Esophagus (tissue), 2 donors: Measurements from ENCODE around the gene TACR2. TPM values are rescaled to one million over a fixed set of nuclear protein-coding genes. Genes with fewer than 3 reads are reported as not detected.

Experiments used
- H3K27ac ChIP-seq, 2 donors: one replicate each; pipeline ENCODE4 v1.5.1; 2013; ENCODE audit warnings: low read depth in 2 of 2, mild to moderate bottlenecking in 2 of 2, inconsistent platforms in 1 of 2, low read length in 1 of 2, moderate library complexity in 1 of 2
- H3K27me3 ChIP-seq, 2 donors: one replicate each; pipeline ENCODE4 v1.6.1; 2013; ENCODE audit warnings: low read length in 2 of 2, control low read depth in 1 of 2, mild to moderate bottlenecking in 1 of 2; ENCODE audit not compliant: insufficient read depth in 2 of 2, control insufficient read depth in 1 of 2
- H3K36me3 ChIP-seq, 2 donors: one replicate each; pipeline ENCODE4 v1.6.1; 2013; ENCODE audit warnings: low read length in 1 of 2; ENCODE audit not compliant: control insufficient read depth in 2 of 2, insufficient read depth in 2 of 2
- H3K4me1 ChIP-seq, 2 donors: one replicate each; pipeline ENCODE4 v1.6.1; 2013; ENCODE audit warnings: low read length in 1 of 2; ENCODE audit not compliant: control insufficient read depth in 2 of 2, insufficient read depth in 2 of 2
- H3K4me3 ChIP-seq, 2 donors: one replicate each; pipeline ENCODE4 v1.5.1; 2013; ENCODE audit warnings: low read length in 2 of 2, mild to moderate bottlenecking in 2 of 2, low read depth in 1 of 2, moderate library complexity in 1 of 2
- H3K9me3 ChIP-seq, 2 donors: one replicate each; pipeline ENCODE4 v1.6.1; 2013; ENCODE audit warnings: mild to moderate bottlenecking in 2 of 2, low read depth in 1 of 2, low read length in 1 of 2, moderate library complexity in 1 of 2; ENCODE audit not compliant: control insufficient read depth in 2 of 2, insufficient read depth in 1 of 2
- WGBS, 2 donors: extraction: QIAGEN DNeasy Blood & Tissue Kit; methylation state at CpG; one replicate each; pipeline ENCODE4 v1.1.7; 2013; 5-methylcytosine and 5-hydroxymethylcytosine counted together
- polyA plus RNA-seq, 2 donors: library from polyadenylated mRNA; stranded (reverse); fragments of 200-250 nt; gene quantifications; one replicate each; pipeline ENCODE4 v1.2.3, GENCODE V29; 2013
- donor health status: healthy with polysubstance abuse.
- donor health status: Bipolar disorder and iron deficiency.

Gene TACR2
- polyA plus RNA-seq, 2 donors = 5.8 to 9.6 TPM

DNA sequence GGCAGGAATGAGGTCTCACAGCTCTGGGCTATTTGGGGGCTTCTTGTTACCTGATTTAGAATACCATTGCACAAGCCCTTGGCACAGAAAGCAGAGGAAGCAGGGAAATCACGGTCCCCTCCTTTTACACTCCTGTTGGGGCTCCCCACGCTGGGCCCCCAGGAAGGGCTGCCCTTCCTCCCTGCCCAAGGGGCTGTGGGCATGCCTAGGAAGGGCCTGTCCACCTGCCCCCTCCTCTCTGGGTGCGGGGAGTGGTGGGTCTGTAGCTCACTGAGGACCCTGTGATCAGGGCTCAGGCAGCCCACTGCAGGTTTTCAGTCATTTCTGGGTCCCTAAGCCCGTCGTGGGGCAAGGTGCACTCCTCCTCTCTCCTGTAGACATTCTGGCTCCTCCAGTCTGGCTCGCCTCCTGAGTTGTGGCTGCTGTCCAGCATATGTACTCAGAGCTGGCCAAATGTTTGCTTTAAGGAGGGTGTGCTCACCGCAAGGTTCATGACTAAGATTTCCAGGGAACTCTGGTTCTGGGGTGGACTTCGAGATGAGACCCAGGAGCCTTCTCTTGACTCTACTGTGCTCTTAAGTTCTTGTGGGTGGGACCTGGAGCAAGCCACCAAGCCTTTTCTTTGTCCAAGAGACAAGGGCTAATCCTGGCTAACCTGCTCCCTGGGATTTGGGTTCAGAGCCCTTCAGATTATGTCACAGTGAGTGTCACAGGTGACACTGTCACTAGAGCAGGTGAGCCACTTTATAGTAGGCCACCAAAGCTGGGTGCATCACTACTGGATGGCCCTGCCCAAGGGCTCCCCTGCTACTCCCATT lies 56.0 kb downstream of the TACR2 start:
- peak overlapping the region; percentile 94 to 96 for H3K27ac ChIP-seq
- no peaks in the 10 kb centered on the region for H3K9me3 ChIP-seq
- no peaks in the 10 kb centered on the region for H3K27me3 ChIP-seq
- H3K4me1 ChIP-seq = peaks cover 15 to 31% of the 10 kb centered on the region in 2 donors
- 36 to 43% methylated on average over 7 to 8 of the region's 8 CpGs for WGBS, 2 donors
- no peak overlapping the region for H3K4me3 ChIP-seq
- H3K36me3 ChIP-seq = peaks cover 0 to 7% of the 10 kb centered on the region in 2 donors

DNA sequence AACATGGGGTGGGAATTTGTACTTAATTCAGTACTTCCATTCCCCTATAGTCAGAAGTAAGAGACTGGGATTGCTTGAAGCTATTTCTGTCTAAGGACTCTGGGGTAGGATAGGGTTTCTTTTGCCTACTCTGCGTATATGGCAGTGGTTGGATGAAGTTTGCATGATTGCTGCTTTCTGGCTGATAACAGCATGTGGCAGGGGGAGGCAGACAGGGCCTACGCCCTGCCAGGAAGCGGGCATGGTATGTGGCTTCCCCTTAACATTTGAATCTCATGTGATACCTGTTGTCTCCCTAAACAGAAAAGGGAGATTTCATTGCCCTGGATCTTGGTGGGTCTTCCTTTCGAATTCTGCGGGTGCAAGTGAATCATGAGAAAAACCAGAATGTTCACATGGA lies 57.1 kb downstream of the TACR2 start:
- Histone ChIP-seq H3K27ac (peak overlapping the region; percentile 94 to 96), H3K4me1 (peaks cover 15 to 31% of the 10 kb centered on the region in 2 donors), H3K36me3 (peaks cover 0 to 3% of the 10 kb centered on the region in 2 donors), H3K4me3 (no peak overlapping the region), H3K9me3 (no peaks in the 10 kb centered on the region), H3K27me3 (no peaks in the 10 kb centered on the region)
- 85% methylated on average over 5 of the region's 5 CpGs for WGBS, 2 donors

DNA sequence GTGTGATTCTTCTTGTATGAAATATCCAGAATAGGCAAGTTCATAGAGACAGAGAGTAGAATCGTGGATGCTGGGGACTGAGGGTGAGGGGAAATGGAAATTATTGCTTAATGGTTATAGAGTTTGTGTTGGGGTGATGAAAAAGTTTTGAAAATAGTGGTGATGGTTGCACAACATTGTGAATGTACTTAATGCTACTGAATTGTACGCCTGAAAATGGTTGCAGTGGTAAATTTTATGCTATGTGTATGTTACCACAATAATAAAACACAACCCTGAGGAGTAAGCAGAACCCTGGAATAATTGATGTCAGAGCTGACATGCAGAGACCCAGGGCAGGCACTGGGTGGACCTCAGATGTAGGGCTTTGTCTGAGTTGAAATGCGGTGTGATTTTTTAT lies 57.6 kb downstream of the TACR2 start:
- 80 to 90% methylated on average over 3 of the region's 3 CpGs for WGBS, 2 donors
- peaks cover 15 to 31% of the 10 kb centered on the region in 2 donors for H3K4me1 ChIP-seq
- no peaks in the 10 kb centered on the region for H3K27me3 ChIP-seq
- H3K9me3 ChIP-seq = no peaks in the 10 kb centered on the region
- H3K27ac ChIP-seq = no peak overlapping the region
- peaks cover 0 to 3% of the 10 kb centered on the region in 2 donors for H3K36me3 ChIP-seq
- no peak overlapping the region for H3K4me3 ChIP-seq

DNA sequence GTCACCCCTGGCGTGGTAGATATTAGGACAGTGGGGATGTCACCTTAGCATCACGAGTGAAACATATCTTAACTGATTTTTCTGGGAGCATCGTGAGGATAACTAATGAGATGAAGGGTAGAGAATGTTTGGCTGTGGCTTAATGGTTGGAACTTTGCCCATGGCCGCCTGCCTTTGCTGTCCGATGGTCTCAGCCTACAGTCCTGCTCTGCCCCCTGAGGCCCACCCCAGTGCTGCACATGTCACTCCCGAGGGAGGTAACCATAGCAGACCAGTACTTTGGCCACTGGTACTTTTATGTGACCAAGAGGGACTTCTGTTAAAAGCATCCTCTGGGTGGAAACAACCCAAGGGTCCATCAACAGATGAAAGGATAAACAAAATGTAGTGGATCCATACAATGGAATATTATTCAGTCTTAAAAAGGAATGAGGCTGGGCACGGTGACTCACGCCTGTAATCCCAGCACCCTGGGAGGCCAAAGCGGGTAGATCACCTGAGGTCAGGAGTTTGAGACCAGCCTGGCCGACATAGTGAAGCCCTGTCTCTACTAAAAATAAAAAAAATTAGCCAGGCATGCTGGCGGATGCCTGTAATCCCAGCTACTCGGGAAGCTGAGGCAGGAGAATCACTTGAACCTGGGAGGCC lies 58.4 kb downstream of the TACR2 start:
- WGBS, 2 donors = 77 to 81% methylated on average over 12 of the region's 12 CpGs
- H3K9me3 ChIP-seq = no peaks in the 10 kb centered on the region
- H3K36me3 ChIP-seq = peaks cover 0 to 2% of the 10 kb centered on the region in 2 donors
- peak overlapping the region in 1 of 2 donors; percentile 59 for H3K27ac ChIP-seq
- H3K27me3 ChIP-seq = no peaks in the 10 kb centered on the region
- no peak overlapping the region for H3K4me3 ChIP-seq
- H3K4me1 ChIP-seq = peaks cover 15 to 29% of the 10 kb centered on the region in 2 donors

DNA sequence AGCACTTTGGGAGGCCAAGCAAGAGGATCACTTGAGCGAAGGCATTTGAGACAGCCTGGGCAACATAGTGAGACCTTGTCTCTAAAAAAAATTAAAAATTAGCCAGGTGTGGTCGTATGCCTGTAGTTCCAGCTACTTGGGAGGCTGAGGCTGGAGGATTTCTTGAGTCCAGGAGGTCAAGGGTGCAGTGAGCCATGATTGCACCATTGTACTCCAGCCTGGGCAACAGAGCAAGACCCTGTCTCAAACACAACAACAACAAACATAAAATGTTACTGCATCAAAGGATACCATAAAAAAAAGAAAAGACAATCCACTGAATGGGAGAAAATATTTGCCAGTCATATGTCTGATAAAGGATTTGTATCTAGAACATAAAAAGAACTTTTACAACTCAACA lies 60.5 kb downstream of the TACR2 start:
- H3K36me3 ChIP-seq = peaks cover 0 to 2% of the 10 kb centered on the region in 2 donors
- H3K4me3 ChIP-seq = no peak overlapping the region
- H3K27ac ChIP-seq = no peak overlapping the region
- H3K4me1 ChIP-seq = peaks cover 8 to 18% of the 10 kb centered on the region in 2 donors
- H3K9me3 ChIP-seq = no peaks in the 10 kb centered on the region
- H3K27me3 ChIP-seq = no peaks in the 10 kb centered on the region
- WGBS, 2 donors = 95 to 96% methylated on average over 2 of the region's 2 CpGs

DNA sequence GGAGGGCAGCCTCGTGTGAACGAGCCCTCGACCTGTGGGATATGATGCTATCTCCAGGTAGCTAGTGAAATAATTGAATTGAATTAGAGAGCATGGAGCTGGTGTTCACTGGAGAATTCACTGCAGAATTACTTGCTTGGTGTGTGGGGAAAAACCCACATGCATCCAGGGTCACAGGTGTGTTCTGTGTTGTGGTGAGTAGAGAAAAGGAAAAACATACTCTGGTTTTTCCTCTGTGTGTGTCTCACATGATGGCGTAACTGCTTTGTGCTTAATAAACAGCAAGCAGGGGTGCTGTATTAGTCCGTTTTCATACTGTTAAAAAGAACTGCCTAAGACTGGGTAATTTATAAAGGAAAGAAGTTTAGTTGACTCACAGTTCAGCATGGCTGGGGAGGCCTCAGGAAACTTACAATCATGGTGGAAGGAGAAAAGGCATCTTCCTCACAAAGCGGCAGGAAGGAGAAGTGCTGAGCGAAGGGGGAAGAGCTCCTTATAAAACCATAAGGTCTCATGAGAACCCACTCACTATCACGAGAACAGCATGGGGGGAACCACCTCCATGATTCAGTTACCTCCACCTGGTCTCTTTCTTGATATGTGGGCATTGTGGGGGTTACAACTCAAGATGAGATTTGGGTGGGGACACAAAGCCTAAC lies 62.6 kb downstream of the TACR2 start:
- Histone ChIP-seq H3K27ac (peak overlapping the region in 1 of 2 donors; percentile 24), H3K4me3 (no peak overlapping the region), H3K4me1 (peaks cover 0 to 11% of the 10 kb centered on the region in 2 donors), H3K9me3 (no peaks in the 10 kb centered on the region), H3K27me3 (no peaks in the 10 kb centered on the region), H3K36me3 (peaks cover 0 to 6% of the 10 kb centered on the region in 2 donors)
- 88 to 91% methylated on average over 8 of the region's 8 CpGs for WGBS, 2 donors

Other genes with a start within 250 kb of the TACR2 start
- 10 to 100 TPM; 23.6 to 40.1 TPM for gene SUPV3L1, start 236.7 kb downstream of the TACR2 start, polyA plus RNA-seq
- gene HKDC1, start 196.6 kb downstream of the TACR2 start, polyA plus RNA-seq = under 1 TPM; 0.12 TPM
- 100 to 1,000 TPM in 1 of 2 donors, 10 to 100 TPM in 1; 52.1 to 105 TPM for gene HK1, start 138.4 kb downstream of the TACR2 start, polyA plus RNA-seq
- 10 to 100 TPM in 1 of 2 donors, 1 to 10 TPM in 1; 8.0 to 23.8 TPM for gene TSPAN15, start 34.5 kb upstream of the TACR2 start, polyA plus RNA-seq
- gene NEUROG3, start 156.5 kb upstream of the TACR2 start, polyA plus RNA-seq = not detected
- 1 to 10 TPM; 4.3 to 5.2 TPM for gene FAM241B, start 213.3 kb upstream of the TACR2 start, polyA plus RNA-seq